NCI-H187 (cell line): ENCODE results near the gene KIAA1217.
"Not testable (repeated sequence)": the region's sequence is repeated elsewhere in the genome, so short reads cannot be mapped to it uniquely, and the experiment has no call there.

Source experiments
- DNase-seq, 2 experiments: peaks; one replicate each; lab custom pipeline; 2025; lab: John Stamatoyannopoulos, UW

Gene KIAA1217

DNA sequence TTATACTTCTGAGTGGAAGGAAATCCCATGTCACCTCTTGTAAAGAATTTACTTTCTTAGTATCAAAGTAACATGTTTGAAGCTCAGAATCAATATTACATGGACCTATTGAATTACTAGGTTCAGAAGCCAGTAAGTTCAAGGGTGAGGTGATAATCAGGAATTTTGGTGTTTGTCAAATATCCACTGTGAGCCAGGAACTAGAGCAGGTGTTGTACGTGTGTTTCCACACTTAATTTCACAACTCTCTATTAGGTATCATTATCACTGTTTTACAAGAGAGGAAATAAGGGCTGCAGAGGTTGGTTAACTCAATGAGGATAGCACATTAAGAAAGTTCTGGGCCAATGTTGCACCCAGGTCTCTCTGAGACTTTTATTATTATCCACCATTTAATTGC is 130.4 kb downstream of the KIAA1217 start:
- DNase-seq, result no peak

DNA sequence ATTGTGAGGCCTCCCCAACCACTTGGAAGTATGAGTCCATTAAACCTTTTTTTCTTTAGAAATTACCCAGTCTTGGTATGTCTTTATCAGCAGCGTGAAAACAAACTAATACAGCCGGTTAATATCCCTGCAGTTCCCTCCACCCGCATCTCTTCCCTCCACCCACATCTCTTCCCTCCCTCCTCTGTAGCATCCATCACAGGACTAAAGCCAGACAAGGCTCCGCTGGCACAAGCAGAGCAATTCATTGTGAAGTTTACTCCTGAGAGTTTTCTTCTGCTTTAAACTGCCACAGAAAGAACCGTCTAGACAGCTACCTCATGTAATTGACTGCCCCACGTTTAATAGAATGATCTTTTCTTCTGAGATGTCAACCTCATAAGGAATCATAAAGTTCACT is 131.5 kb downstream of the KIAA1217 start:
- no peak for DNase-seq

DNA sequence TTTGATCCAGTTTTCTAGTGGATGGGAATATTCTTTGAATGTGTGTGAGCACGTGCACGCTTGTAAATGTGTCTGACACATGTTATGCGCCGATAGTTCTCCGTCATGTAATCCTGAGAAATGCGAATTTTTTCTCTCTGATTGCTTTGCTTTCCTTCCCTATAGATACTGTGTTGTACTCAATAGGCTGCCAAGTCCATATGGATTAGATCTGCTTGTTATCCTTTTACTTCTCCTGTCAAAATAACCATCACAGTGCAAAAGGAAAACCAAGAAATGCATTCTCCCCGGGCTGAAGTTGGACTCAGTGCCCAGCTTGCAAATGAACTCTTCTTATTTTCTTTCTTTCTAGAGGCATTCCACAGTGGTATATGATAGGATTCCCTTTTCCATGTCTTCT is 131.9 kb downstream of the KIAA1217 start:
- no peak for DNase-seq

DNA sequence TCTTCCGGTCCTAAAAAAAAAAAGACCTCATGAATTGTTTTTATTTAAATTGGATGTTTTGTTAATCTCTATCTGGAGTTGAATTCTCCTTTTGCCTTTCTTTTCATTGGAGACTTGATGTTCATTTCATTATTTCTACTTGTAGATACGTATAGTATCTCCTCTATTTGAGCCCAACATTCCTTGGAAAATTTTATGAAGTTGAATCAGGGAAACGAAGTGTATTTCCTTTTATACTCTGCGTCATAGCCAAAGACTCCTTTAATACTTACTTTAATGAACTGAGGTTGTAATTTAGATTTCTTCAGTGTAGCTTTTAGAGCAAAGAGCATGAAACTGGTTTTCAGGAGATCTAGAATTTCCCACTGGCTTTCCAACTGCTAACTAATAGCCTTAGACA is 132.4 kb downstream of the KIAA1217 start:
- DNase-seq, result no peak

DNA sequence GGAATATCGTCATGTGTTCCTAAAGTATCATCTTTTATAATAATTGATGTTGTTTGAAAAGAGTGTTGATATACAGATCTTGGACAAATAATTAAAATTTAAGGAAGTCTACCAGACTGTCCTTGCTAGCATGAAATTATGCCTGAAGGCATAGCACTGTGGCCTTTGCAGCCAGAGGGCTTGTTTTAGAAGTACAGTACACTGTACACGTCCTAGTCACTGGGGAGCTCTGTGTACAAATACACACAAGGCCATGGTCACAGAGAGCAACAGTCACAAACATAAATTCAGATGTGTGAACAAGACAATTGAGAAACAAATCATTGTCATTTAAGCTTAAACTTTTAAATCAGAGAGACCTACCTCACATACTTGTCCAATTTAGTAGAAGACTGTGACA is 133.0 kb downstream of the KIAA1217 start:
- DNase-seq, result no peak

DNA sequence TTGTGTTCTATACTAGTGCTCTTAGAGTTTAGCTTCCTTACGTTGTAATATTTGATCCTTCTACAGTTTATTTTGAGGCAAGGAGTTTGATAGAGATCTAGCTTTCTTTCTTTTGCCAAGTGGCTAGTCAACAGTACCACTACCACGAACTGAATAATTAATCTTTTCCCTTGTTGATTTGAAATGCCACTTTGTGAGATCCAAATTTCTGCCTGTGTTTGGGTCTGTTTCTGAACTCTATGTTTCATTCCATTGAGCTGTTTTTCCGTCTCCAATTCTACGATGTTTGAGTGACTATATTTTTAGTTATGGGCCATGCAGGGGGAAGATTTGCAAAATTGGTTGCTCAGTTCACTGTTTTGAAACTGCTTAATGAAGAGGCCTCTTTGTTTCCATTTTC is 134.7 kb downstream of the KIAA1217 start:
- no peak for DNase-seq

DNA sequence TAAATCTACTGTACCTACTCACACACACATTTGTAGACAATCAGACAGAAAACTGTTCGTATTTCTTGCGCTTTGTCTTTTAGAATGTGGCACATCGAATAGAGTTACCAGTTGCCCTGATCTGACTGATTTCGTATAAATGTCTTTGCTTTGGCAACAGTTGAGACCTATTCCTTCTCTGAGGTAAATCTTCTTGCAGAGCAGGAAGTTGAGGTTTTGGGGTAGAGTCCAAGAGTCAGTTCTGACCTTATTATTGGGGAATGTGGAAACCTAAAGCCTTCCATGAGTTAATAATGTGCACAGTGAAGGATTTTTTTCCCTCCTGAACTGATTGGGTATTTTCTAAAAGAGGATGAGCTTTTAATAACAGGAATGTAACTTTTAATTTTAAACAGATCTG is 135.3 kb downstream of the KIAA1217 start:
- no peak for DNase-seq

DNA sequence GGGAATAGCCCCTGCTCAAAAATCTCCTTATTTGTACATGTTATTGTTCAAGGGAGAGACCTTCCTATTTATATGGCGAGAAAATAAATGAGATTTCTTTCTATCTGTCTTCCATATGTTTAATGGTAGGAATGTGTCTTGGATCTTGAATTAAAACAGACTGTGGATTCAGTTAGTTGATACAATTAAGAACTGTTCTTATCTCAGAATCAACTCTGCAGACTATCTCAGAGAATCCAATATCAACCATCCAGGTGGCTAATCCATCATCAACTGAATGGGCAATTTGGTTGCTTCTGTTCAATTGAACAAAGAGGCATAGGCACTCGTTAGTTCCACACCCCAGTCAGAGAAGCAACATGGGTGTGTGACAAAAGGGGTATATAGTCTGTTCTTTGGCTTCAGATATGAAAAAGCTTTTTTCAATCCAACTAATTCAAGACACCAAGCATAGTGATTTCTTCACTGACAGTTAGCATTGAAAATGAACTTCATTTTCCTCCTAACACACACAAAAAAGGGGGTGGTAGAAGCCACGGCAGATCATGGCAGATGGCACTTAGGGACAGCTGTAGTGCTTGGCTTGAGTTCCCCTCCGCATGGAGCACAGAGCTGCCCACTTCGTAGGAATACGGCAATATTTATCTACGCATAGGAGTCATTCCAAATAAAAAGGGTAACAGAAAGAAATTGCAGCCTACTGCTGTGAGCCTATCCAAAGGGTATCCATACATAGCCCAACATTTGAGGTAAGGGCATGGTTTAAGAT is 135.9 kb downstream of the KIAA1217 start:
- DNase-seq, result no peak

DNA sequence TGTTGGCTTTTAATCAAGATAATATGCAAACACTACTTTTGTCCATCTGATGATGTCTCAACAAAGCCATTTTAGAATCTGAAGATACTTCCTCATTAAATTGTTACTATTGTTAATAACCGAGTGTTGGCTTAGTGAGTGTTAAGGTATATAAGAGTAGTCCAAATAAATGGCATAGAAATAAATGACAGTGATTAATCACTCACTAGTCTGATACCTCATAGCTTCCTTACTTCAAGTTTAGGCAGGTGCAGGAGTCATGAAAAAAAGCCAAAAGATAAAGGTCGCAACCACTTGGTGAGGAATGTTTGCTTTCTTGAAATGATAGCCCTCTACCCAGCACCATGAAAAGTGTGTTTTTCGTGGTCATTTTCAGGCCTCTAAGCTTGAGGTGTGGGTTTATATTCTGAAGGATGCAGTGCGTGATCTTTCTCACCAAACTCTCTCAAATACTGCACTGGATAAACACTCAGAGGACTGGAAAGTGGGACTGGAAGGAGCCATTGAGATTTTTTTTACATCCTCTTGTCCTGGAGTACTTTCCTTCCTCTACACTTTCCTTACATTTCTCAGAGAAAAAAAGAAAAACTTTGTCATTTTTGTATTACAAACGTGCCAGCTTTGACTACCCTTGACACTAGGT is 138.1 kb downstream of the KIAA1217 start:
- no peak for DNase-seq

DNA sequence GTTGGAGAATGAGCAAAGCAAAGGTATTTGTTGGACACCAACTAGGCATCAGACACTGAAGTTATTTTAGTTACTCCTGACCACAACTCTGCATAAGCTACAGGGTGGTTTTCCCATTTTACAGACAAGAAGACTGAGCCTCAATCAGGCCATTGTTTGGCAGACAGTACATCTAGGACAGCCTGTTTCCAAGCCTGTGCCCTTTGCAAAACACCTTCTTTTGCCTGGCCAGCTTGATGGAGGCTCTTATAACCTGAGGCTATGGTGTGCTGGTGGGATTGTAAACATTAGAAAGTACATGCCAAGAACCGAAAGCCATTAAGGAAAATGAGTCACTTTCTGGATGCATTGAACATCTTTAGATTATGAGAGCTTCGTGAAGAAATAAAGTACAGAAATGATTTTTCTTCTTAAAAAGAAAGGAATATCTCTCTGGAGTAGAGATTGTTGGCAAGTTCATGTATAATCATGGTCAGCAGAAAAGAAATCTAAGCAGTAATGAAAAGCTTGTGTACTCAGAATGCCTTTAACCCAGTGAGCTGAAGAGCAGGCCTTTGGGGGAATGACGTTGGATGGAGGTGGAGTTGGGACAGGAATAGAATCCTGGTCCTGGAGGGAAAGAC is 140.6 kb downstream of the KIAA1217 start:
- DNase-seq, result no peak

DNA sequence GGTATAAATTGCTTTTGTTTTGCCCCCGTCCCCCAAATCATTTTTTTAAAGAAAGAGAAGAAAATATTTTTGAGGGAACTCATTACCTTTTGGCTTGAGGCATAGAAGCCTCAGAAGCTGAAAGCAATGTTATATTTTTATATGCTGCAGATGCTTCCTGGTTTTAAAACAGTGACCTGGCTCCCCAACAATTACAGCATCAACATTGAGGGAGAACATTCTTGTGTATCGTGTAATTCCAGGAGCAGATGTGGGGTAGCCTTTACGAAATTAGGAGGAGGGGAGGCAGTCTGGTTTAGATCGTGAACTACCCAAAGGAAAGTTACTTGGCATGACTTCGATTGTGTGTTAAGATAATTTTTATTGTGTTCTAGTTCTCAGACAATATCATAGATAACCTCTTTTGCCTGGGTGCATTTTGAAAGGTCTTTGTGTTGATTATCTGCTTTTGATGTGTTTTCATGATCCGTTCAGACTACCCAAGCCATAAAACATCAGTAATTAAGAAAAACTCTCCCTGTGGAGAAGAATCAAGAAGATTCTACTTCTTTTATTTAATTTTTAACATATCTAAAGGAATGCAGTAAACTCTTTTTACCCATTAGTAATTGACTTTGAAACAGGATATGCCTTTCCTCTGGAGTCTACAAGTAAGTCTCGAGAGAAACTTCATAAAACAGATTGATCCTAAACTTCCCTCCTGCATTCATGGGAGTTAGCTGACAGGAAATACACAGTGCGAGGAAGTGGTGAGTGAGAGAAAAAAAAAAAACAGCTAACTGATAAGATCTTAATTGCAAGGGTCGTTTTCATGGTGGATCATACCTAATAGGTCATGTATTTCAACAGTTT is 141.4 kb downstream of the KIAA1217 start:
- DNase-seq, result no peak

DNA sequence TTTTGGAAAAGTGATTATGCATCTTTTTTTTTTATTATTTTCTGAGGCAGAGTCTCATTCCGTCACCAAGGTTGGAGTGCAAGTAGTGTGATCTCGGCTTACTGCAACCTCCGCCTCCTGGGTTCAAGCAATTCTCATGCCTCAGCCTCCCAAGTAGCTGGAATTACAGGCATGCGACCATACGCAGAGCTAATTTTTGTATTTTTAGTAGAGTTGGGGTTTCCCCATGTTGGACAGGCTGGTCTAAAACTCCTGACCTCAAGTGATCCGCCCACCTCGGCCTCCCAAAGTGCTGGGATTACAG is 141.9 kb downstream of the KIAA1217 start:
- not testable (repeated sequence) for DNase-seq

DNA sequence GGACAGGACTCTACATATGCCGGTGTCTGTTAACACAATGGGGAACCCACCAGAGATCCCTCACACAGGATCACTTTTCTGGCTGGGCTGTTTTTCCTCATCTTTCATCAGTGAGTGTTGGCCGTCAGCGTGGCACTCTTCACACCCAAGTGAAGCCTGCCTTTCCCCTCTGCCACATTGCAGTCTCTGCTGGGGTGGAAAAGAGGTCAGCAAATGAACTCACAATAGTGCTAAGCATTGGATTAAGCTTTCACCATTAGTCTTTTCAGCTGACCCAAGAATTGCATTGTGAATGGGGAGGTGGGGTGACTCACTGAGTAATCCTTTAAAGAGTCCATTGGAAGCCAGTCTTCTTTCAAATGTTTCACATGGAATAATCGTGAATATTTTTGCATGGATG is 143.0 kb downstream of the KIAA1217 start:
- DNase-seq, result no peak

DNA sequence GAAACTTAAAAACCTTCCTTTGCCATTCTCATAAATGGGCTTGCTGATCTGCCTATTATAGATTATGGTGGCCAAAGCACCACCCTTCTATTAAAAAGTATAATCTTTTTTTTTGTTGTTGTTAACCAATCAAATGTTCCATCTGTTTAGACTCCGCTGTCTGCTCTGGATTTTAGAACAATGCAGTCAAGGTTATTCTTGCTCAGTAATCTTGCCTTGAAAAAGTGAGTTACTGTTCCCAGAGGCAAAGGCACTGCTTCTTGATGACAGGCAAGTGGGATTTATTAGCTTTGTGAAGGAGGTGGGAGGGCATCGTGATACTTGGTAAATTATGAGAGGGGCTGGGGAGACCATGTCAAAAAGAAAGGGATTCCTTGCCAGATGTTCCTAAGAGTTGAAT is 143.5 kb downstream of the KIAA1217 start:
- no peak for DNase-seq

DNA sequence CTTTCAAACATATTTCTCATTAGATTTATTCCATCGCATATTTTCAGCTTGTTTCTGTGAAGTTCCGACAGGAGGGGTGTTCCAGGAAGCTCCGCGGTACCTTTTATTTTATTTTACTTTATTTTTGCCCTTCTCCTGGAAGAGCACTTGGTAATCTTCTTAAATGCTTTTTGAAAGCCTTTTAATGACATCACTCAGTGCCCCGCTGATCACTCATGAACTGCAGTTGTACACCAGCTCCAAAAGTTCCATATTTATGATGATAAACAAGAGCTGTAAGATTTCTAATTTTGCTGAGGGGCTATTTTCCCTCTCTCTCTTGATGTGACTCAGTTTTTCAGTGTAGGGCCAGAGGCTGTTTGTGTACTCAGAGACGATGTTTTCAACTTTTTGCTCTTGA is 144.4 kb downstream of the KIAA1217 start:
- no peak for DNase-seq

DNA sequence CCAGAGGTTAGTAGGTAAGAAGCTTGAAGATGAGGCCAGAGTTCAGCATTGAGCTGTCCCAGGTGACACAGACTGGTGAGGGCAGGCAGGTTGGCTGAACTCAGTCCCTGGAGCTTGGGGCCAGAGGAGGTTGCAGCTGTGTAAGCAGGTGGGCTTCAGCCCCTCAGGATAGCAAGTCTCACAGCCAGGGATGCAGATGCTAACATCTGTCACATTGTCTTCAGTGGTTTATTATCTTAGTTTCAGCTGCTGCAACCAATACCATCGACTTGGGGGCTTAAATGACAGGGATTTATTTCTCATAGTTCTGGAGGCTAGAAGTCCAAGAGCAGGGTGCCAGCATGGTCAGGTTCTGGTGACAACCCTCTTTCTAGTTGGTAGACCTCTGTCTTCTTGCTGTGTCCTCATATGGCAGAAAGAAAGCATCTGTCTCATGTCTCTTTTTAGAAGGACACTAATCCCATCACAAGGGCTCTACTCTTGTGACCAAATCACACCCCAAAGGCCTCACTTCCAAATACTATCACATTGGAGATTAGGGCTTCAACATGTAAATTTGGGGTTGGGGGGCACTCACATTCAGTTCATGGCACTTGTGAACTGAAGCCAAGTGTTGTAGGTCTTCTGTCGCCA is 146.2 kb downstream of the KIAA1217 start:
- DNase-seq, result no peak

DNA sequence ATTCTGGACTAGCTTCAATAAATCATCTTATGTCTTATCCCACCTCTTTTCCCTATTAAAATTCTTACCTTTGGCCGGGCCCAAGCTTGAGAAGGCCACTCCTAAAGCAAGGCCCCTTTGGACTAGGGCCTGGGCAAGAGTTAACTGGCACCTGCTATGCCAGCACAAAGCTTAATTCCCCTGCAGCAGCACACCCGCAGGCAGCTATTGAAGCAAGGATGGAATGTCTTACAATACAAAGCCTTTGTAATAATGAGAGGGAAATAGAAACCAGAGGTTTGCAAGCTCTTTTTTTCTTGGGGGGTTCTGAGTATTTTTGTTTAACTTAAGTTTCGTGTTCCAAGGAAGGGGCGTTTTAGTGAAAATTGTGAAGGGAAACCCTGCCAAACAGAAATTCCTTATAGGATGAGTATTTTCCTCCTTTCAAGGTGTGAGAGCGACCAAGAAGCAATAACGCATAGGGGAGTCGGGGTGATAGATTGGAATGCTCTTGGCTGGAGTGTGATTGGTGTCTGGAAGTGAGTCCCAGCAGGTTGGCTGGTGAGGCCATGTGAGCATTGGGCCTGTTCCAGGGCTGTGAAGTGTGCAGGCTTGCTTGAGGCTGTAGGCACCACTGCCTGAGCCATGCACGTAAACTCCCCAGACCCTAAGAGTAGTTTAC is 148.5 kb downstream of the KIAA1217 start:
- no peak for DNase-seq

DNA sequence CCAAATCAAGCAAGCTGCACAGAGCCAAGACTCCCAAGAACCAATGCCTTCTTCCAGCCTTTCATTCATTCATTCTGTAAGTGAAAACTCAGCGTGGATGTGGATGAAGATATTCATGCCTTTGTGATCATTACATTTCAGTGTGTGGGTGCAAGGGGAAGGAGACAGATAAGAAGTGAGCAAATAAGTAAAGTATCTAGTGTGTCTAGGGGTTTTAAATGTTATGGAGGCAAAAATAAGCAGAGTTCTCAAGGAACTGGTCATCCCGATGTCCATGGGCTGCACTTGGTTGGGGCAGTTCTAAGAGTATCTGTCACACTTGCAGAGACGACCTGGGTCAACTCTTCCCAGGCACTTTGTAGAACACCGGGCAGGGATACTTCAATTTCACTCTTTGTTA is 149.1 kb downstream of the KIAA1217 start:
- DNase-seq, result no peak

DNA sequence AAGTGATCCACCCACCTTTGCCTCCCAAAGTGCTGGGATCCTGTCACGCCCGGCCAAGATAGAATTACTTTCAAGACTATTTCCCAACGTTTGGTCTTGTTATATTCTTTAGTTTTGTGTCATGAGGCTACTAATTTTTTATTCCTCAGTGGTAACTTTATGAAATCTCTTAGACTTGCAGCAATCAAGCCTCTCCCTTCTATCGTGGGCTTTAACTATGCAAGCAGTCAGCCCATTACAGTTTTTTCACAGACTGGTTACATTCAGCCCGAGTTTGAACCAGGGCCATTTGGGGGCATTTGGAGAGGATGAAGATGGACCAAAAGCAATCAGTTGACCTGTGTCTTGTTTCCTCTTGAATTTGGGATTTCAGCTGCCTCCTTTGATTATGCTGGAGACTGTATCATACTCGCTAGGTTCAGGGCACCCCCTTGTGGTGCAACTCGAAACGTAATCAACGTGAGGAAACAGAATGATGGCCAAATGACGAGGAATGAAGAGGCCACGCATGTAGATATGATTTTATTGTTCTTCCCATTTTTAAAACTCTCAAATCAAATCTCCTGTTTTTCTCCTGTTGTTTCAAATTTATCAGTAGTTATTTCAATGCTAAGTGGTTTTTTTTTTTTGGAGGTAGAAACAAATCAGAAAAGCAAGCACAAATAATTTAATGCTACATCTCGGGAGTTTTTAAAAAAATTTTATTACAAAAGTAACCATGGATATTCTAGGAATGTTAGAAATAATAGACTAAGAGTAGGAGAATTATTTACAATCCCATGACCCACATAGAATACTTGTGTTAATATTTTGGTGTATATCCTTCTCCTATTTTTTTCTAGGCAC is 151.6 kb downstream of the KIAA1217 start:
- peak; percentile 24 to 41 for DNase-seq

DNA sequence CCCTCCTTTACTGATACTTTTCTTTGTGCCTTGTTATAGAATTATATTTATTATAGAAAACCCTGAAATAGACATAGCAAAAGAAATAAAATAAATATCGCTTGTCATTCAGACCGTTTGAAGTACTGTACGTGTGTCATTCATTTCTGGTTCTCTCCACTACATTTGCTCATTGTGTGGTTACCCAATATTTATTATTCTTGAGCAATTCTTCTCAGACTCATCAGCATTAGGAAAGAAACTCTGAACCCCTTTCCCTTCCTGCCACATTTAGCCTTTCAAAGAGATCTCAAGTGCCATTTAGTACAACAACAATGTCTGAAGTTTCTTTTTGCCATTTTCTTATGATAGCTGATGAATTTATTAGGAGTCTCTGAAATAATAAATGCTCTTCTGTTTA is 154.1 kb downstream of the KIAA1217 start:
- DNase-seq, result no peak

DNA sequence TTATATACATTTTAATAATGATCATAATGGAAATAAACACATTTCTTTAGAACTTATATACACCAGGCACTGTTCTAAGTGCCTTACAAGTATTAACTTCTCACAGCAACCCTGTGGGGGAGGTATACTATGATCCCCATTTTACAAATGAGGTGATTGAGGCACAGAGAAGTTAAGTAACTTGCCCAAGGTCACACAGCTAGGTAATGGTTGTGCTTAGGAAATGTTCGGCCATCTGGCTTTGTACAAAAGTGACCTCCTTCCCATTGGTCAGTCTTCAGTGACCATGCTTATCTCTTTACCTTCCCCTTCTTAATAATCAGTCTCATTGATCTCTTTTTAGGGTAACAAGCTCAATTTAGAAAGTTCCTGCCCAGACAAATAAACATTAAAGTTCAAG is 158.8 kb downstream of the KIAA1217 start:
- DNase-seq, result no peak
